PC-9 (cell line): Measurements from ENCODE around the gene LRRC32.

Experiments used
- EZH2 ChIP-seq: fragments of 200-600 bp; sonication (generic); IDR thresholded peaks from 2 replicates; pipeline ENCODE4 v1.8.0; 2017; ENCODE audit warnings: antibody characterized with exemption, low read depth
- TF ChIP-seq, protein P1 (sequence below): fragments of 200-600 bp; sonication (generic); conservative IDR thresholded peaks from 2 replicates; pipeline ENCODE4 v1.6.1; 2017; ENCODE audit warnings: mixed run types, antibody characterized with exemption, mild to moderate bottlenecking, moderate library complexity

DNA sequence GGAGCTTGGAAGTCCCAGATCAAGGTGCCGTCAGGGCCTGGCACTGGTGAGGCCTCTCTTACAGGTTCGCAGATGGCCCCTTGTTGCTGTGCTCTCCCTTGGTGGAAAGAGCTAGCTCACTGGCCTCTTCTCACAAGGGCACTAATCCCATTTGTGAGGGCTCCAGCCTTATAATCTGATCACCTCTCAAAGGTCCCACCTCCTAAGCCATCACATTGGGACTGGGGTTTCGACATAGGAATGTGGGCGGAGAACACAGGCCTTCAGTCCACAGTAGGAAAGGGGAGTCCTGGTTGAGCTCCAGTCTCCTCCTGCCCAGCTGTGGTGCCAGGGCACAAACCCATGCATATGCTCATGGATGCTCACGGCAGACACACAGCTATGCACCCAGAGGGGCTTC, 14.0 kb upstream of the LRRC32 start:
- TF ChIP-seq, protein P1, sequence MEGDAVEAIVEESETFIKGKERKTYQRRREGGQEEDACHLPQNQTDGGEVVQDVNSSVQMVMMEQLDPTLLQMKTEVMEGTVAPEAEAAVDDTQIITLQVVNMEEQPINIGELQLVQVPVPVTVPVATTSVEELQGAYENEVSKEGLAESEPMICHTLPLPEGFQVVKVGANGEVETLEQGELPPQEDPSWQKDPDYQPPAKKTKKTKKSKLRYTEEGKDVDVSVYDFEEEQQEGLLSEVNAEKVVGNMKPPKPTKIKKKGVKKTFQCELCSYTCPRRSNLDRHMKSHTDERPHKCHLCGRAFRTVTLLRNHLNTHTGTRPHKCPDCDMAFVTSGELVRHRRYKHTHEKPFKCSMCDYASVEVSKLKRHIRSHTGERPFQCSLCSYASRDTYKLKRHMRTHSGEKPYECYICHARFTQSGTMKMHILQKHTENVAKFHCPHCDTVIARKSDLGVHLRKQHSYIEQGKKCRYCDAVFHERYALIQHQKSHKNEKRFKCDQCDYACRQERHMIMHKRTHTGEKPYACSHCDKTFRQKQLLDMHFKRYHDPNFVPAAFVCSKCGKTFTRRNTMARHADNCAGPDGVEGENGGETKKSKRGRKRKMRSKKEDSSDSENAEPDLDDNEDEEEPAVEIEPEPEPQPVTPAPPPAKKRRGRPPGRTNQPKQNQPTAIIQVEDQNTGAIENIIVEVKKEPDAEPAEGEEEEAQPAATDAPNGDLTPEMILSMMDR = no peak
- TF ChIP-seq EZH2 = no peak
